GM21786 (cell line): ENCODE measurements around the gene ARHGAP21.
A peak's percentile ranks its signal among the peaks of the same experiment; 100 is the strongest.

Experiments
- ATAC-seq: cut with Tn5 transposase; IDR thresholded peaks from one replicate; pipeline ENCODE4 v1.9.1; 2021; ENCODE audit not compliant: unreplicated experiment

ARHGAP21 gene

DNA sequence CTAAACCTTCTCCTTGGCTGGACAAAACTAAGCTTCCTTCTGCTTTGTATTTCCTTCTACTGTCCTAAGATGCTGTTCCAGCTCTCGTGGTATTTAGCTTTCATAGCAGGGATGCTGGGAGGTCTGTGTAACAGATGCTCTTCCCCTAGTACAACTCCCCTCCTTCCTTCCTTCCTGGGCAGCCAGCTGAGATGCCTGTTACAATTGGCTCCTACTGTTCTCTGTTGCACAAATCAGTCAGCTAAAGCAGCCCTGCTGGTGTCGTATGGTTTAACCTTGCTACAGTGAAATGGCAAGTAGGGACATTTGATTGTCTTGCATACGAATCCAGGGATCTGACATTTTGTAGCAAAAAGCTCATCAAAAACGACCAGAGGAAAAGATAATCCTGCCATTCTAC is 143.8 kb downstream of the ARHGAP21 start:
- no peak for ATAC-seq

DNA sequence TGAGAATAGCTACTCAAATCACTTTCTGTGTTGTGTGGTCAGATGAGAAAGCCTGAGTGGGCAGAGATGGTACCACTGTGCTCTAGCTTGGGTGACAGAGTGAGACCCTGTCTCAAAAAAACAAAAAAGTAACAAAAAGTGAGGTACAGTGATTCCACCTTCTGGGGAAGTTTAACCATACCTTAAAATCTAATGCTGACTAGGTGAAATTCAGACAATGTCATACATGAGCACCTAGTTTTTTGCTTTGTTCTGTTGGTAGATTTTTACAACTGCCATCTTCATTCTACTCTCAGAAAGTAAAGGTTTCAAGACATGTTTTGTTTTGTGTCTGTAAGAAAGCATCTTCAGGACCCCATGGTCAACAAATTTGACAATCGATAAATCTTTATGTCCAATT is 144.2 kb downstream of the ARHGAP21 start:
- ATAC-seq = no peak

DNA sequence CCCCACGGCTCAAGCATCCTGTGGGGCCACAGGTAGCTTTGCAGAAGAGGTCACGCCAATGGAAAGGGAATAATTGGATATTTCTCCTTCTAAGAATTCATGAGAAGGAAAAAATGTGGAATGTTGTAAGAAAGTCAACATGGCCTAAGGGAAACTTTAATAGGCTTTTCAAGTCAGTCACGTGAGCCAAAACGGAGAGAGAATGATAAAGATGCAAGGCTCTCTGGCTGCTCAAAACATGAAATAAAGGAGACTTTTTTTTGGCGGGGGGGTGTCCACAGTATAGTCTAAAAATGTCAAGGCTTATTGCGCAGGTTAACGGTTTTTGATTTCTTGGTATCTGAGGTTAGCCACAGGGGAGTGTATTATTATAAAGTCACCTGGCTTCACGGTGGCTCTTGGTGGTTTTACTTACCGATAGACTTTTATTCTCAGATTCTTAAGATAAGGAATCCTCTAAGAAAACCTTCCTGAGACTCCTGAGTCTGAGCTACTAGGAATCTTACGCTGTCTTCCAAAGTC is 148.1 kb downstream of the ARHGAP21 start:
- ATAC-seq = no peak

- ATAC-seq = no peak
These were observed 149.0 kb downstream of the ARHGAP21 start for GRCh38 chr10:24574578-24575155.

- ATAC-seq = no peak
These were observed 149.5 kb downstream of the ARHGAP21 start for GRCh38 chr10:24574161-24574560.

GRCh38 chr10:24571870-24572450 is 151.7 kb downstream of the ARHGAP21 start:
- ATAC-seq = no peak

DNA sequence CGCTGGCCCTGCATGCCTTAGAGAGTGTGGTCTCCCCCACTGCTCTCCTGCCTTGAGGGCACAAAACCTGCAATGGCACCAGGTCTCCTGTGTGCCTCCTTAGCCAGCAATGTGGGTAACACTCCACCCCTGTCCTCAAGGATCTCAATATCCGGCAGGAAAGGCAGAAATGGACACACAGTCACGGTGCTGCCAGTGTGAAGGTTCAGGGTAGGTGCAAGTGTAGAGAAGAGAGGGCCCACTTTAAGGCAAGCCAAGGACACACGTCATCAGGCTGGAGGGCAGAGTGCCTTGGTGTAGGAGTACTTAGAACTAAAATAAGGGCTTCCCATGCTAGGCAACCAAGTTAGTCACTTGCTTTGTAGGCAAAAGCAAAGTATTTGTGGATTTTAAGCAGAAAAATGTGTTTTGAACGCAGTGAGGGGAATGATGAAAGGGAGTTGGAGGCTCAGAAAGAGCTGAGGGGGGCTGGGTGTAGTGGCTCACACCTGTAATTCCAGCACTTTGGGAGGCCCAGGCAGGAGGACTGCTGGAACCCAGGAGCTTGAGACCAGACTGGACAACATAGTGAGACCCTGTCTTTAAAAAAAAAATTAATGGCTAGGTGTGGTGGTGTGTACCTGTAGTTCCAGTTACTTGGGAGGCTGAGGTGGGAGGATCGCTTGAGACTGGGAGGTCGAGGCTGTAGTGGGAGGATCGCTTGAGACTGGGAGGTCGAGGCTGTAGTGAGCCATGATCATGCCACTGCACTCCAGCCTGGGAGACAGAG is 152.8 kb downstream of the ARHGAP21 start:
- no peak for ATAC-seq

GRCh38 chr10:24569828-24570657 is 153.6 kb downstream of the ARHGAP21 start:
- ATAC-seq = no peak

GRCh38 chr10:24569330-24569796 is 154.3 kb downstream of the ARHGAP21 start:
- no peak for ATAC-seq

- no peak for ATAC-seq
These were observed 155.6 kb downstream of the ARHGAP21 start for GRCh38 chr10:24568042-24568441.

GRCh38 chr10:24561453-24561852 is 162.2 kb downstream of the ARHGAP21 start:
- ATAC-seq = no peak

DNA sequence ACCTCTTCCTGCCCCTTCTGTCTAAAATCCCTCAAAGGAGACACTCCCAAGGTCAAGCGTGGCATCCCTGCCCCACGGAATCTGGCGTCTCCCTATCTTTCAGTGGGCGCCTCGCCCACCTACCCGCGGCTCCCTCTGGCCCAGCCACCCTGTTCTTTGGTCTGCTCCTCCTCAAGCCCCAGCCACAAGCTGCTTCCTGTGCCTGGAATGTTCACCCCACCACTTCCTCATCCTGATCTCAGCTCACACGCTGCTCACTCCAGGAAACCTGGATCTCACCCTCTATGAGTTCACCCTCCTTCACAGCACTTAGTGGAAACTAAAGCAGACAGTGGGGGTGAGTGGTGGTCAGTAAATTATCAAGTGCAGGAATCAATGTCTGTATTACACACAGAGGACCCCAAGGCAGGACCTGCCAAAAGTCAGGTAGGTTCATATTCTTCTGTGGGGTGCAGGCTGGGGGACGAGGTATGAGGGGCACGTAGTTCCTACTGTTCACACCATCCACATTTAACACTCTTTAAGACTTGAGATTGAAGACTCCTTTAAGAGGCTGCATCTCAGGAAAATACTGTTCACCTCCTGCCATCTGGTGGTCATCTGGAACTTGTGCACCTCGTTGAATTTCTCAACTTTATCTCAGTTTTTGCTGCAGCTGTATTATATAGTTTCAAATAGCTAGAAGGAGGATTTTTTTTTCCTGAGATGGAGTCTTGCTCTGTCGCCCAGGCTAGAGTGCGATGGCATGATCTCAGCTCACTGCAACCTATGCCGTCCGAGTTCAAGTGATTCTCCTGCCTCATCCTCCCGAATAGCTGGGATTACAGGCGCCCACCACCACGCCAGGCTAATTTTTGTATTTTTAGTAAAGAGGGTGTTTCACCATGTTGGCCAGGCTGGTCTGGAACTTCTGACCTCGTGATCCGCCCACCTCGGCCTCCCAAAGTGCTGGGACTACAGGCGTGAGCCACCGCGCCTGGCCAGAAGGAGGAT is 166.6 kb downstream of the ARHGAP21 start:
- ATAC-seq = no peak

DNA sequence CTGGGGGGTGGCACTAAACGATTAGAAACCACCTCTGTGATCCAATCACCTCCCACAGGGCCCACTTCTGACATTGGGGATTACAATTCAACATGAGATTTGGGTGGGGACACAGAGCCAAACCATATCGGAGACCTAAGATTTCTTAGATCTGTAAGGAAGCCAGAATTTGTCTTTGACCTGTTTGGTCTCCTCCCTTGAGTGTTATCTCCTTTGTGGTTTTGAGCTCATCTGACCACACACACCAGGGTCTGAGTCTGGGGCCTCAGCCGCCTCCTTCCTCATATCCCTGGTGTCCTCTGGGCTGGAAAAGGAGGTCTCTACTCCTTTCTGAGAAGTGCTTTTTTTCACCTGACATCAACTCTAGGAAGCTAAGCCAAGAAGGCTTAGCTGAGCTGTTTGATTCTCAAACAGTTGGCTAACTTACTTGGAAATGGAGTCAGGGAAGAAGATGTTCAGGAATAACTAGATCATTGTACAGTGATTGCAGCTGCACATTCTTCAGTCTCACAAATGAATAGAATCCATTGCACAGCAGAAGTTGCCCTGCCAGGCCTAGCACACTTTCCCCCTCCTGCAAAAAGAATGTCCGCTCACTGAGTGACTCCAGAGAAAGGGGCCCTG is 167.4 kb downstream of the ARHGAP21 start:
- no peak for ATAC-seq

DNA sequence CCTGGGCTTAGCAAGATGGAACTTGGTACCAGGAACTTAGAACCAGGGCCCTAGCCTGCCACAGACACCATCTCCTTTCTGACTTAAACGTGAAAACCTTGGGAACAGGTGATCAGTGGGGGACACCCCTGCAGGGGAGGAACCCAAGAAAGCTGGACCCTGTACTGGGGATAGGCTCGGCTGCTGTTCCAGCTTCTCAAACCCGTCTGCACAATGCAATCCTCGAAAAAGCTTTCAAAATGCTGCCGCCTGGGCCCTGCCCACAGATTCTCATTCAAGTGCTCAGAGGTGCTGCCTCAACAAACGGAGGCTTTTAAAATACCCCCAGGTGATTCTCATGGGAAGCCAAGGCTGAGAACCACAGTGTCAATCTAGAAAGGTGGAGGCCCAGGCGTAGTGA is 169.7 kb downstream of the ARHGAP21 start:
- no peak for ATAC-seq

- ATAC-seq = no peak
These were observed 170.6 kb downstream of the ARHGAP21 start for GRCh38 chr10:24553051-24553612.

DNA sequence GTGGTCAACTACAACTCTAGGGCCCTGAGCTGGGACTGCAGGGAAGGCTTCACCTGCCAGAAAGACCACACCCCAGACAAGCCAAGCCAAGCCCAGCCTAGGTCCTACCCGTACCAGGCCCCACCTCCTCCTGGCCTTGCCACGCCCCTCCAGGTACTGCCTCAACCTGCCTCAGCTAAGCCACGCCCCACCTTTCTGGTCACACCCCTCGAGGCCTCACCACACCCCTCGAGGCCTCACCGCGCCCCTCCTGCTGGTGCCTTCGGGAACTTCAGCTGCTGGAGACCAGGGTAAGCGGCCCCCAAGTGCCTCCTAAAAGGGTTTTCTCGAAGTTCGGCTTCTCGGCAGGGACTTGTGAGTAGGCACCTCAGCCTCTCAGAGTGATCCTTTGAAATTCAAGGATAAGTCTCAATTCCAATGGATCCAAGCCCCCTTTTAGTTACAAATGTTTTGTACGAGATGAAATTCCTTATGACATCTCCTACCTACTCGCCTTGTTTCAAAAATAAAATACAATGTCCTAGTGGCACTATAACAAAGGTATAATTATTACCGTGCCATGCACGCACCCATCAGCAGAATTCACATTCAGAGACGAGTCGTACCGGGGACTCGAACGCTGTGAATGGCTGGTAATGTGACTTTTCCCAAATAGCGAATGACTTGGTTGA is 171.2 kb downstream of the ARHGAP21 start:
- ATAC-seq = peak; percentile 66

- ATAC-seq = no peak
These were observed 172.5 kb downstream of the ARHGAP21 start for GRCh38 chr10:24551161-24551560.

DNA sequence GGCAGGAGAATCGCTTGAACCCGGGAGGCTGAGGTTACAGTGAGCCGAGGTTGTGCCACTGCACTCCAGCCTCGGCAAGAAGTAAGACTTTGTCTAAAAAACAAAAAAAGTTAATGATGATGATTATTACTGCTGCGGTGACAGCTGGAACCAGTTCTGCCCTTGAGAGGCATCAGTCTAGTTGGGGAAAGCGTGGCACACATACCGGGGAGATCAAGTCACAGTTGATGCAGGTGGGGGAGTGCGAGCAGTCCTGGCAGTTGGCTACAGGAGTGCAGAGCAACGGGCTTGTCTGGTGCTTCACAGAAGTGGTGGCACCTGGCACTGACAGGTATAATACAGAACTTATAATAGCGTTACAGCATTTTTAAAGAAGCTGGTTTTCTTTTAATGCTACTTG is 173.0 kb downstream of the ARHGAP21 start:
- no peak for ATAC-seq

DNA sequence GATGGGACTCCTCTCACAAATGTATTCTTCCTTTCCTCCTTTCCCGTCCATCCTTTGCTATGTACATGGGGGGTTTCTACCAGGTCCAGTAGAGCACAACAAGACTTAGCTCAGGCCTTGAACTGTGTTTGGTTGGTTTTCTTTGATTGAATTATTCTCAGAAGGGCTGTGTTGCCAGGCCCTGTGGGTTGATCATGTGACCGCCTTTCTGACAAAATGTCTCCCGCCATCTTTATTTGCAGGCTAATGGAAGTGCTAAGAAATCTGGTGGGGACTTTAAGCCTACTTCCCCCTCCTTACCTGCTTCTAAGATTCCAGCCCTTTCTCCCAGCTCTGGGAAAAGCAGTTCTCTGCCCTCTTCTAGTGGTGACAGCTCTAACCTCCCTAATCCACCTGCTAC is 178.1 kb downstream of the ARHGAP21 start:
- no peak for ATAC-seq
